Fibroblast of pulmonary artery (primary cell): ENCODE results near the gene PCGF2.
A peak's percentile ranks its signal among the peaks of the same experiment; 100 is the strongest.

Experiments used
- DNase-seq: peaks from one replicate; pipeline ENCODE4 v3.0.0-alpha.2; 2010; ENCODE audit warnings: low read depth
- H3K4me3 ChIP-seq: replicated peaks from 2 replicates; pipeline ENCODE4 v1.5.1; 2011; ENCODE audit warnings: low read depth, mild to moderate bottlenecking, control low read depth, low read length, moderate library complexity
- TF ChIP-seq, protein P1 (sequence below): IDR thresholded peaks from 2 replicates; pipeline ENCODE4 v1.5.1; 2011; ENCODE audit warnings: mild to moderate bottlenecking, control low read depth, low read length, inconsistent platforms; ENCODE audit errors: missing control alignments

Gene PCGF2

DNA sequence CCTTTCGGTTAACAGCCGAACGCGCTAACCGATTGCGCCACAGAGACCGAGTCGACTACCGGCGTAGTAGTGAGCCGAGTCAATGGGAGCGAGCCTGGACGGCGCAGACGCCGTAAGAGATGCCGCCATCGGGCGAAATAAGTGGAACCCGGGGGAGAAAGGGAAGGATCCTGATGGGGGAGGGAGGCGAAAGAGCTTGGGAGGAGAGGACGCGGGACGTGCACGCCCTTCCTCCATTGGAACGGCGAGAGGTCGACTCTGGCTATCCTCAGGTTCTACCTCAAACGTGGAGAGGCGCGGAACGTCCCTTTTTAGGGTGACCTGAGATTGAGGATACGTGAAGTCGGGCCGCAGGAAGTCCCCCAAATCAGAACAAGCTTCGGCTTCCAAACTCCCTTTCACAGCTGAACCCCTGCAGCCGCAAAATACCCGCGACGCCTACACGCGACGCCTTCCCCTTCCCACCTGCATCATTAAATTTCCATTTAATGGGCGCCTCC lies 3.7 kb upstream of the PCGF2 start:
- DNase-seq: peak; percentile 90
- TF ChIP-seq, protein P1, sequence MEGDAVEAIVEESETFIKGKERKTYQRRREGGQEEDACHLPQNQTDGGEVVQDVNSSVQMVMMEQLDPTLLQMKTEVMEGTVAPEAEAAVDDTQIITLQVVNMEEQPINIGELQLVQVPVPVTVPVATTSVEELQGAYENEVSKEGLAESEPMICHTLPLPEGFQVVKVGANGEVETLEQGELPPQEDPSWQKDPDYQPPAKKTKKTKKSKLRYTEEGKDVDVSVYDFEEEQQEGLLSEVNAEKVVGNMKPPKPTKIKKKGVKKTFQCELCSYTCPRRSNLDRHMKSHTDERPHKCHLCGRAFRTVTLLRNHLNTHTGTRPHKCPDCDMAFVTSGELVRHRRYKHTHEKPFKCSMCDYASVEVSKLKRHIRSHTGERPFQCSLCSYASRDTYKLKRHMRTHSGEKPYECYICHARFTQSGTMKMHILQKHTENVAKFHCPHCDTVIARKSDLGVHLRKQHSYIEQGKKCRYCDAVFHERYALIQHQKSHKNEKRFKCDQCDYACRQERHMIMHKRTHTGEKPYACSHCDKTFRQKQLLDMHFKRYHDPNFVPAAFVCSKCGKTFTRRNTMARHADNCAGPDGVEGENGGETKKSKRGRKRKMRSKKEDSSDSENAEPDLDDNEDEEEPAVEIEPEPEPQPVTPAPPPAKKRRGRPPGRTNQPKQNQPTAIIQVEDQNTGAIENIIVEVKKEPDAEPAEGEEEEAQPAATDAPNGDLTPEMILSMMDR: no peak

DNA sequence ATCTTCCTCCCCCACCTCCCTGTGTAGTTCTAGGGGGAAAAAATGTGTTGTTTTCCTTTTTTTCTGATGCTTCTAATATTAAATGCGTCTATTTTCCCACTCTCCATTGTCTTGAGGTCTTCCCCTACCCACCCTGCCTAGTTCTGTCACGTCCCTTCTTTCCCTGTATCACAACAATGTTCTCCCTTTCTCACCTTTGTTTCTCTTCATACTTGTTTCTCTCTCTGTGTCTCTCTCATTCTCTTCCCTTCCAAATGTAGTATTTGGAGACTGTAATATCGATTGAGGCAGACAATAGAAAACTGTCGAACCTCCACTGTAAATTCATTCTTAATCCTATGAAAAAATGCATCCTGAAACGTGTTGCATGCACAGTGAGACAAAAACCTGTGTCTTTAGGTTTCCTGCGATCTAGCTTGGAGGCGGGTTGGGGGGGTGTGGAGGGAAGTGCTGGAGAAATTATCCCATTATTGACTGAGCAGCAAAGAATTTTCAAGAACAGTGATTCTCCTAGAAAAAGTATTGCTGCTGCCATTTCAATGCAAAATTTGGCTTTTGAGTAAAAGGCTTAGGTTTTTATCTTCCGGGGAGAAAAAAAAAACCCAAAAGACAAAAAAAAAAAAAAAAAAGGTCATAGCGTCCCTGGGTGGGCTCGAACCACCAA lies 3.1 kb upstream of the PCGF2 start:
- peak overlapping the region; percentile 99 for H3K4me3 ChIP-seq
- no peak for DNase-seq
- TF ChIP-seq, protein P1: no peak

More for the DNA sequence above, 3.7 kb upstream of the PCGF2 start:
- H3K4me3 ChIP-seq: peak overlapping the region; percentile 99

DNA sequence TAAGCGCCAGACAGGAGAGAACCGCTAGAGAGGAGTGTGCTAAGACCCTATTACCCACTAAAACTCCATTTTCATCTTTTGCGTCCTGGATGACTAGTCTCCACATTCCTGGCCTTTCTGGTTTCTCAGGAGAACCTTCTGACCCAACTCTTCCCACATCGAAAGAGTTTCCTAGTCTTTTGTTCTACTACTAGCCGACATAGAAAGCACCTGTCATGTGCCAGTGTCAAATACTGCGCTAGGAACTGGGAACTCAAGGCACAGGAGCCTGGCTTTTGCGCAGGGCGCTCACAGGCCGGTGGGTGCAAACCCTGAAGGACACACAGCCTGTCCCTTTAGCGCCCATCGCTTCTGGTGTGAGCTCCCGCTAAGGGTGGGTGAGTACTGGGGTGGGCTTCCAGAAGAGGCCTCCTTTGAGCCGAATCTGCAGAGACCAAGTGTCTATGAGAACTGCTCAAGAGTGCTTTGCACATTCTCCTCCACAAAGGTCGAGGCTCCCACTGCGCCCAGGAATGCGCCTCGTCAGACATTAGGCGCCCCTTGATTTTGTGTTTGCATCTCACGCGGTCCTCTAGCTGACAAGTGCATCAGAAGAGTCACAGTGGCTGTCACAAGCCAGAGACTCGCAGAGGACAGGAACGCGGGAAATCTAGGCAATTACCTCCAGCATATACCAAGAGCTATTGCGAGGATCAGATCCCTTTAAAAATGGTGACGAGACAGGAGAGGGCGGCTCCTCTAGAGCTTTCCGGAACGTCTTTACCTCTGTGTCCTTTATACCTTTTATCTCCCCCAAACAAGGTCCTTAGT lies 2.4 kb upstream of the PCGF2 start:
- TF ChIP-seq, protein P1: no peak
- no peak for DNase-seq
- H3K4me3 ChIP-seq: peak overlapping the region; percentile 99

DNA sequence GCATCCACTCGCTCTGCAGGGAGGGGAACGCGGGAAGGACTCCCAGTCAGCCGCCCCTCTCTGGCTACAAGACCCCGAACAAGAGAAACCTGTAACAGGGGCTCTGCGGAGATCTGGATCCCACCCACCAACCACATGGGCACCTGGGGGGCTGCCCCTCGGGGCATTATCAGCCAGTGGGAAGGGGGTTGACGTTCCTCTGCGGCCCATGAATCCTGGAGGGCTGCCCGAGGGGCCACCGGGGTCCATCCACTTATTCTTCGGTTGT lies 1.8 kb upstream of the PCGF2 start:
- DNase-seq: no peak
- peak overlapping the region; percentile 91 for H3K4me3 ChIP-seq
- TF ChIP-seq, protein P1: no peak

DNA sequence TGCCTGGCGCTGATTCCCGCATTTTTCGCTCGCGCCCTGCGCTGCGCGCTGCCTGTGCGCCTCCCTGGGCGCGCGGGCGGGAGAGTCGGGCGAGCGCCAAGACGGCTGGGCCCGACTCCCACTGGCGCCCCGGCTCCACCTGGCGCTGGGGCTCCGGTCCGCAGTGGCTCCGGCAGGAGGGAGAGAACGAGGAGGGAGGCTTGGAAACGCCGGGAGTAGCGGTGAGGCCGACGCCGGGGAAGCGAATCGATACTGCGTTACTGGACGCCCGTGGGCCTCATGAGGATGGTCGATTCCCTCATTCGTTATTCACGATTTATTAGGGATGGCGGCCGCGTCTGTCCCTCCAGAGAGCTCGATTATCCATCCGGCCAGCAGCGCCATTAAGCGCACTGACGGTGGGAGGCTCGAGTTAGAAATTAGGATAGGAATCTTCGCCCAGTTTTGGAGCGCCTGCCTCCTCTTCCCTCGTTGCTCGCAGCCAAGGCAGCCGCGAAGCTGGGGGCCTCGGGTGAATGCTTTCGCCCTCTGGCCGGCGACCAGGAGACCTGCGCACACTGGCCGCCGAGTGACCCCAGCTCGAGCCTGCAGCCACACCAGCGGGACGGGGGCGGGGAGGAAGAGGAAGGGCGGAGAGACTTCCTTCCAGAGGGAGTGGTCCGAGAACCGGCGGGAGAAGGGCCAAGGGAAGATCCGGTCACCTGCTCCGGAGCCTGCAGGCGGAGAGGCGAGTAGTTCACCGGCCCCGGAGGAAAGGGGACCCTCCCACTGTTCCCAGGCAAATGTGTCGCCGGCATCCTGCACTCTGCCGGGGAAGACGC lies 1.3 kb upstream of the PCGF2 start:
- TF ChIP-seq, protein P1: no peak
- H3K4me3 ChIP-seq: peak overlapping the region; percentile 91
- peak; percentile 62 for DNase-seq

DNA sequence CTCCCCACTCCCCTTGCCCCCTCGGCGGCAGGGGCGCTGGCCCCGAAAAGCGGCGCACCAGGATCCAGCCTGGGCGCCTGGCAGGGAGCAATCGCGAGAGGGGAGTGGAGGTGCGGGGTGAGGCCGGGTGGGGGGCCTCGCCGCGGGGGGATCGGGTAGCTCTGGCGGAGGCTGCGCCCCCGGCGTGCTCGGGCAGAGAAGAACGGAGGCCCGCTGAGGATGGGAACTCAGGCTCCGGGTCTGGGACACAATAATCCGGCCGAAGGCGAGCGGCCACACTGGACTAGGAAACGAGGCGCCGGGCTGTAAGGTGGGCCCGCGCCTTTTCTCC lies 721 bp upstream of the PCGF2 start:
- TF ChIP-seq, protein P1: no peak
- peak overlapping the region; percentile 91 for H3K4me3 ChIP-seq
- DNase-seq: no peak
